ENCODE measurements around the gene TAT.

DNA sequence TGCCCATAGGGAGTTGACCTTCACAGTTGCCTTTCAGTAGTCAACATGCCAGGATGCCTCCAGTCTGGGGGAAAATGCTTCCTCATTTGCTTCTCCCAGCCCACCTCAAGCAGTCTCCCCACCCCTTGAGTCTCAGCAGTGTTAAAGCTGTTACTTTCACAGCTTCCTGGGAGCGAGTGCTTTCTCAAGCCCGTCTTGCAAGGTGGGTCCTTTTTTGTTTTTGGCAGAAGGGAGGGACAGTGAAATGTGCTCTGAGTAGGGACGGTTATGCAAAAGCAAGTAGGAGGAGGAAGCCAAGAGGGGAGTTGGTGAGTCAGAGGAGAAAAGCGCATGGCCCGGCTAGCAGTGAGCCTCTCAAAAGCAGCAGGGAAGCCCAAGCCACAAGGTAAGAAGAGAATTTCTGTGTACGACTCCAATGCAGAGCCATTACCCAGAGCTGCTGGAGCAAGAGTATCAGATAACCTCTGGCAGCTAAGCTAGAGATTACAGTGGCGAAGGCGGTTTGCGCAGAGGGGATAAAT, 50.7 kb downstream of the TAT start, which contains the start of gene CHST4:
- TF ChIP-seq GATA2 (IDR thresholded peaks at IDR 0.05; ENCODE audit: low read depth, low read length) (no peak), GATA3 (IDR thresholded peaks at IDR 0.05; ENCODE audit: low read depth, low read length) (no peak)

Data from SH-SY5Y (cell line).